B cell (primary cell): Measurements from ENCODE around the gene LIME1. TPM values are rescaled to one million over a fixed set of nuclear protein-coding genes. Genes with fewer than 3 reads are reported as not detected.

ENCODE experiments used
- ATAC-seq: fragments of 200-7000 bp; cut with Tn5 transposase; one replicate; pipeline ENCODE4 v1.10.0; 2021; ENCODE audit warnings: low read depth, mild to moderate bottlenecking, moderate number of reproducible peaks, moderate library complexity
- CTCF ChIA-PET: fragments of 350-600 bp; sonication (Branson Sonifier 250); formaldehyde crosslinking; loops from one replicate; lab custom pipeline; 2021; ENCODE audit warnings: antibody characterized with exemption, inconsistent platforms; lab: Charles Lee
- POLR2A ChIA-PET: fragments of 350-600 bp; sonication (Branson Sonifier 250); formaldehyde crosslinking; loops from one replicate; lab custom pipeline; 2021; ENCODE audit warnings: antibody characterized with exemption; lab: Charles Lee
- DNase-seq: peaks from one replicate; pipeline ENCODE4 v3.0.0; 2013
- H2AFZ ChIP-seq: 2 replicates; pipeline ENCODE4 v1.6.1; 2012; ENCODE audit warnings: mild to moderate bottlenecking, low read depth, low read length; ENCODE audit not compliant: insufficient read depth, poor library complexity, severe bottlenecking
- H3K27ac ChIP-seq, 2 donors: 1 replicate in 1 of 2; 2 replicates in 1 of 2; pipeline ENCODE4 v1.5.1; 2012 to 2013; ENCODE audit warnings: low read length in 2 of 2, mild to moderate bottlenecking in 2 of 2, moderate library complexity in 1 of 2
- H3K27me3 ChIP-seq, 4 experiments: fragments of 200-600 bp in 1 of 4; sonication (generic) in 1 of 4; replicated peaks in 1 of 4; 1 replicate in 2 of 4; 2 replicates in 2 of 4; pipeline versions ENCODE4 v1.6.1 to v1.7.0; 2013 to 2016; ENCODE audit warnings: low read length in 3 of 4, mild to moderate bottlenecking in 2 of 4, mixed read lengths in 1 of 4, moderate library complexity in 1 of 4; ENCODE audit not compliant: insufficient read depth in 4 of 4, control insufficient read depth in 3 of 4; ENCODE audit errors: control extremely low read depth in 1 of 4
- H3K36me3 ChIP-seq, 2 experiments: replicated peaks in 1 of 2; 1 replicate in 1 of 2; 2 replicates in 1 of 2; pipeline versions ENCODE4 v1.6.1 to v1.7.1; 2013; ENCODE audit warnings: low read length in 1 of 2; ENCODE audit not compliant: insufficient read depth in 2 of 2, control insufficient read depth in 1 of 2; ENCODE audit errors: control extremely low read depth in 1 of 2, extremely low read depth in 1 of 2
- H3K4me1 ChIP-seq, 2 donors: fragments of 200-600 bp in 1 of 2; sonication (generic) in 1 of 2; 1 replicate in 1 of 2; 2 replicates in 1 of 2; pipeline versions ENCODE4 v1.5.1 to v1.6.1; 2013 to 2017; ENCODE audit warnings: low read length in 2 of 2; ENCODE audit not compliant: control insufficient read depth in 2 of 2, insufficient read depth in 2 of 2
- H3K4me2 ChIP-seq: replicated peaks from 2 replicates; pipeline ENCODE3; 2012; ENCODE audit warnings: mild to moderate bottlenecking, low read depth, low read length; ENCODE audit not compliant: poor library complexity, severe bottlenecking
- H3K4me3 ChIP-seq, 5 experiments: fragments of 200-600 bp in 1 of 5; sonication (generic) in 1 of 5; 1 replicate in 3 of 5; 2 replicates in 2 of 5; pipeline versions ENCODE4 v1.5.1 to v1.7.0; 2011 to 2016; ENCODE audit warnings: low read length in 4 of 5, mild to moderate bottlenecking in 4 of 5, low read depth in 2 of 5, control low read depth in 1 of 5, moderate library complexity in 1 of 5; ENCODE audit not compliant: insufficient read depth in 1 of 5; ENCODE audit errors: control extremely low read depth in 1 of 5, extremely low read depth in 1 of 5
- H3K79me2 ChIP-seq: fragments of 200-600 bp; sonication (generic); one replicate; pipeline ENCODE4 v1.6.0; 2016; ENCODE audit warnings: low read length; ENCODE audit not compliant: control insufficient read depth, insufficient read depth
- H3K9ac ChIP-seq: fragments of 200-600 bp; sonication (generic); 2 replicates; pipeline ENCODE4 v1.6.1; 2017; ENCODE audit warnings: mild to moderate bottlenecking, low read length, moderate library complexity
- H3K9me3 ChIP-seq, 3 donors: one replicate each; pipeline versions ENCODE4 v1.6.1 to v1.7.1; 2013; ENCODE audit warnings: low read length in 2 of 3; ENCODE audit not compliant: control insufficient read depth in 2 of 3, insufficient read depth in 1 of 3; ENCODE audit errors: control extremely low read depth in 1 of 3
- H4K20me1 ChIP-seq: 2 replicates; pipeline ENCODE4 v1.6.0; 2012; ENCODE audit warnings: mild to moderate bottlenecking, low read length; ENCODE audit not compliant: insufficient read depth, control insufficient read depth, poor library complexity, severe bottlenecking
- H3K27ac Mint-ChIP-seq: one replicate; pipeline ENCODE4 v1.8.0; 2021; ENCODE audit warnings: mixed read lengths
- H3K27me3 Mint-ChIP-seq: one replicate; pipeline ENCODE4 v1.8.0; 2021; ENCODE audit warnings: mixed read lengths
- H3K4me1 Mint-ChIP-seq: one replicate; pipeline ENCODE4 v1.8.0; 2021; ENCODE audit warnings: mixed read lengths
- H3K4me3 Mint-ChIP-seq: one replicate; pipeline ENCODE4 v1.8.0; 2021; ENCODE audit warnings: mixed read lengths
- H3K9me3 Mint-ChIP-seq: one replicate; pipeline ENCODE4 v1.8.0; 2022; ENCODE audit warnings: mixed read lengths; ENCODE audit not compliant: insufficient read depth
- CTCF ChIP-seq: fragments of 200-600 bp; IDR thresholded peaks from one replicate; pipeline ENCODE4 v1.8.0; 2022; ENCODE audit warnings: antibody characterized with exemption, mild to moderate bottlenecking
- EZH2 ChIP-seq: IDR thresholded peaks from 2 replicates; pipeline ENCODE4 v1.6.1; 2012; ENCODE audit warnings: borderline replicate concordance, low read depth, mild to moderate bottlenecking, moderate library complexity, low read length; ENCODE audit not compliant: insufficient read depth, poor library complexity, severe bottlenecking
- WGBS: methylation state at CpG from one replicate; pipeline ENCODE4 v1.1.5; 2013; ENCODE audit warnings: missing lambda C conversion rate; ENCODE audit not compliant: insufficient coverage; 5-methylcytosine and 5-hydroxymethylcytosine counted together
- intact Hi-C: fragments of 100-400 bp; cut with micrococcal nuclease; formaldehyde crosslinking; loops from one replicate; pipeline ENCODE4 v1.10.0; 2022
- polyA plus RNA-seq: library from polyadenylated mRNA; depleted of rRNA; stranded (reverse); fragments of >200 nt; gene quantifications from 2 replicates; pipeline ENCODE4 v1.2.3, GENCODE V29; 2012
- total RNA-seq, 2 donors: library from RNA; stranded (reverse); fragments of 120-200 nt in 1 of 2; gene quantifications; 1 replicate in 1 of 2; 2 replicates in 1 of 2; pipeline versions ENCODE4 v1.2.3 to v1.2.4, GENCODE V29; 2013 to 2022

LIME1 gene
- total and polyA plus RNA-seq, 2 donors (not counting 1 experiment from before 2014, with no cell fraction given), result 14.5 to 95.2 TPM

GRCh38 chr20:63707558-63708300 is 28.7 kb upstream of the LIME1 start, which contains the start of the genes ARFRP1 and ZGPAT:
Gene ARFRP1 (minus strand): TSS chr20:63707976. CDS start chr20:63707091, 885 bp downstream.
Gene ZGPAT (plus strand): TSS chr20:63708039. CDS start chr20:63708581, 542 bp downstream.
- H2AFZ ChIP-seq, result peak within 1 kb of the TSS; percentile 86
- peaks cover 38% of the 10 kb centered on the region for H3K4me1 Mint-ChIP-seq
- TF ChIP-seq EZH2 (no peak), CTCF (no peak)

More at GRCh38 chr20:63707558-63708300, 28.7 kb upstream of the LIME1 start, which contains the start of the genes ARFRP1 and ZGPAT:
- Histone ChIP-seq H3K36me3 (peaks cover 2 to 49% of the 10 kb centered on the region in 2 experiments), H3K27ac (peak within 1 kb of the TSS; percentile 63 to 85), H4K20me1 (peaks cover 77% of the 10 kb centered on the region), H3K4me1 (peaks cover 21 to 28% of the 10 kb centered on the region in 2 donors), H3K9ac (peak within 1 kb of the TSS; percentile 76), H3K4me2 (peak within 1 kb of the TSS; percentile 94), H3K4me3 (peak within 1 kb of the TSS in 4 of 5 experiments; percentile 63 to 80 (median 67)), H3K27me3 (no peaks in the 10 kb centered on the region), H3K9me3 (no peaks in the 10 kb centered on the region), H3K79me2 (peaks cover 93% of the 10 kb centered on the region)
- ATAC-seq (peak; percentile 96), DNase-seq (peak; percentile 92)
- H3K9me3 Mint-ChIP-seq, result no peaks in the 10 kb centered on the region
- no peaks in the 10 kb centered on the region for H3K27me3 Mint-ChIP-seq
- H3K4me3 Mint-ChIP-seq, result peak within 1 kb of the TSS; percentile 87
- intact Hi-C loops, result loop anchor here (1.0 to 5.0 kb wide), 7 partner anchors 29 to 355 kb away; partner anchors contain the start of genes LIME1, PPDPF, PTK6 and RTEL1
- ChIA-PET CTCF (interaction anchor here (0.6 to 2.6 kb wide), 9 partner anchors 28 to 267 kb away, joined by 3 to 11 read pairs (median 3); partner anchors contain the start of genes LIME1, PTK6, RTEL1 and TPD52L2), POLR2A (interaction anchor here (1.0 to 2.2 kb wide), 8 partner anchors 10 to 249 kb away, joined by 3 to 20 read pairs (median 6); partner anchors contain the start of genes GMEB2, LIME1, RTEL1 and SLC2A4RG)
- peak within 1 kb of the TSS; percentile 86 for H3K27ac Mint-ChIP-seq
- under 1% methylated on average over 98 of the region's 98 CpGs for WGBS
